Stimulated activated CD4-positive, alpha-beta T cell treated with anti-CD3 and anti-CD28 coated beads, TNF-alpha, amount 100 ng/mL, for 48 hours (primary cell): ENCODE data around the gene OR4C5.
"Not testable (repeated sequence)": the region's sequence is repeated elsewhere in the genome, so short reads cannot be mapped to it uniquely, and the experiment has no call there.

Experiments
- DNase-seq, 3 donors: peaks; one replicate each; pipeline ENCODE4 v3.0.0-alpha.2; 2020; ENCODE audit warnings: low read depth in 3 of 3

Gene OR4C5

DNA sequence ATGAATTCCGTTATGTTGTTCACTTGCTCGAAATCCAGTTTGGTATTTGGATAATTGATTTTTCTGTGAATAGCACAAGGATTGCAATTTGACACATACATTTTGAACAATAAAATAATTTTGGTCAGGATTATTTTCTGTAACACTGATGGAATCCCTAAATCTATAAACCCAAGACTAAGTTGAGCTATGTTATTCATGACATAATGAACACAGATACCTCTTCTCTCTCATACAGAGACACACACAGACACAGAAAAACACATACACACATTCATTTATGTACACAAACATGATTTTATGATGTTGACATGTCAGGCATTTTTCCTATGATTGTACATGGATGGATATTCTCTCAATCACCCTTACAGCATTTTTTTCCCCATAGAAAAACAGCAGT, at the start of gene OR4C5:
Gene OR4C5 (minus strand): TSS at position 101 of the 400 bp plus-strand sequence. CDS start 0 bp downstream, at position 101.
- no peak for DNase-seq

DNA sequence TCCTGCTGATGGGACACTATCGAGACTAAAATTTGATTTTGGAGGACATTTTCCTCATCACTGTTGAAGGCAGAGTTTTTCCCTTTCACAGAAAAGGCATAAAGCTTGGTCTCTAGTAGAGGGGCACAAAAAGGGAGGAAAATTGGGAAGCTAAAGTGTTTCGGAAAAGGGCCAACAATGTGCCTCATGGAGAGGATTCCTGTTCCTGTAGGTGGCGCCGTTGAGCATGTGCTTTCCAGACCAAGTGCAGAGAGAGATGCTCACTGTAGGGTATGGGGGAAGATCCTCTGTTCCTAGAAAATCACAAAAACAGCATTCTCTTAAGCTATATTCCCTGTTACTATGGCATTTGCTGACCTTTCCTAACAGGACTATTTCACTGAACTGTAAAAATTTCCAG, 18.4 kb upstream of the OR4C5 start:
- no peak for DNase-seq

DNA sequence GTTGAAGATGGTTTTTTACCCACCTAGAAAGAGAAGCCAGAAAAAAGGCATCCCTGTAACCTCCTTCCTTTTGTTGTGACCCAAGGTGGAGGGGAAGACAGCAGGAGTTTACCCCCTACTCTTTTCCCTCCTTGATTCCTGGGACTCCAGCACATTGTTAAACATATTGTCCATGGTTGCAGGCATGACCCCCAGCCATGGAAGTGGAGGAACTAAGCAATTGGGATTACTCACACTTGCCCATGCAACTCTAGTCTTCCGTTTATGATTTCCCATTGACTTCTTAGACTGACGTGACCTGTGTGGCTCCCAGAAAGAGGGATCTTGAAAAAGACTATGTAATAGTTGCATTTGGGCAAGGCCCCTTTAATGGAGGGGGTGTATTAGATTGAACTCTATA, 17.9 kb upstream of the OR4C5 start:
- DNase-seq = not testable (repeated sequence)

DNA sequence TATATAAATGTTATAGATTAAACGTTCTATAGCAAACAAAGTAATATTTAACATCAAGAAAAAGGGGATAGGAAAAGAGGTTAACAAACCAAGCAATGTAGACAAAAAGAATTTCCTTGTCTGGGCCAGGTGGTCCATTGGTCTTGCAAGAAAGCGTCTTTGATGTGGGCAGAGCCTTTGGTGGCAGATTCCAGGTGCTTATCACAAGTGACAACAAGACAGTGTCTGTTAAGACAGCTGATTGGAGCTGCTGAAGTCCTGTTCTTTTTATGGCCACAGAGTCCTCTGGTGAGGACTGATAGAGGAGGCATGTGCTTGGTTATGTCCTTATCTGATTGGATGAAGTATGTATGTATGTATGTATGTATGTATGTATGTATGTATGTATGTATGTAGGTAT, 5.0 kb downstream of the OR4C5 start:
- DNase-seq = not testable (repeated sequence)

DNA sequence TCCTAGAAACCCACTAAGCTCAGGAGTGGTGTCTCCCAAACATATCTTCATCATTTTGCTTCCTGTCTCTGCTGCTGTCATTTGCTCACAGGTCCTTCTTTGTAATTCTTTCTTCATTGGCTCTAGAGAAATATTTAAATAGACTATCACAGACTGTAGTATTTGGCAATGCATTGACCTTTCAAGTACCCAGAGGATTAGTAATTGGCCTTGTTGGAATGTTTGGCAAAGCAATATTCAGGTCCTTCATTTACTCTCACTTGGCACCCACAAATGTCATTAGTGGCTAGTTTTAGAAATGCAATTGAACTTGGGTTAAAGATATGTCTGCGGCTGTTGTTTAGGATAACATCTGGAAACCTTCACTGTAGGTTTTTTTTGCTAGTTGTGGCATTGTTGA, 11.6 kb downstream of the OR4C5 start:
- no peak for DNase-seq

DNA sequence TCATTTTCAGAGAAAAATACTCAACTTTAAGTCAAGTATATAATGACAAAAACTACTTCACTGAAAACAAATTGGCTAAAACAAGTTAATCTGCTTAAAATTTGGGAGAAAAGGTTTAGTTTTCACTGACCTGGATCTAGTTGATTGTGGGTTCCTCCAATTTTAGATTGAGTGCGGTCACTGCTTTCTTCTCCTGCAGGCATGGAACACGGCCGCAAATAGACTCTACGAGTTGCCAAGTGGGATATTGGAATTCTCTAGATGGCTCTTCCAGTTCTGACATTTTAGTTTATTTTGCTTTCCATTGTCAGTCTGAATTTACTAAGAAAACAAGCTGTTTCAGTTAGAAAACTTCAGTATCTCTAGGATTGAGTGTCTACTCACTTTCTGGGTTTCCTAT, 12.3 kb downstream of the OR4C5 start:
- DNase-seq = no peak

DNA sequence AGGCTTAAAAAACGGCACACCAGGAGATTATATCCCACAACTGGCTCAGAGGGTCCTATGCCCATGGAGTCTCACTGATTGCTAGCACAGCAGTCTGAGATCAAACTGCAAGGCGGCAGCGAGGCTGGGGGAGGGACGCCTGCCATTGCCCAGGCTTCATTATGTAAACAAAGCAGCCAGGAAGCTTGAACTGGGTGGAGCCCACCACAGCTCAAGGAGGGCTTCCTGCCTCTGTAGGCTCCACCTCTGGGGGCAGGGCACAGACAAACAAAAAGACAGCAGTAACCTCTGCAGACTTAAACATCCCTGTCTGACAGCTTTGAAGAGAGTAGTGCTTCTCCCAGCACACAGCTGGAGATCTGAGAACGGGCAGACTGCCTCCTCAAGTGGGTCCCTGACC, 20.0 kb downstream of the OR4C5 start:
- not testable (repeated sequence) for DNase-seq

DNA sequence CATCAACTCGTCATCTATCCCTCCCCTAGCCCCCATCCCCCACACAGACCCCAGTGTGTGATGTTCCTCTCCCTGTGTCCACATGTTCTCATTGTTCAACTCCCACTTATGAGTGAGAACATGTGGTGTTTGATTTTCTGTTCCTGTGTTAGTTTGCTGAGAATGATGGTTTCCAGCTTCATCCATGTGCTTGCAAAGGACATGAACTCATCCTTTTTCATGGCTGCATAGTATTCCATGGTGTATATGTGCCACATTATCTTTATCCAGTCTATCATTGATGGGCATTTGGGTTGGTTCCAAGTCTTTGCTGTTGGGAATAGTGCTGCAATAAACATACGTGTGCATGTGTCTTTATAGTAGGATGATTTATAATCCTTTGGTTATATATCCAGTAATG, 23.8 kb downstream of the OR4C5 start:
- DNase-seq = not testable (repeated sequence)

DNA sequence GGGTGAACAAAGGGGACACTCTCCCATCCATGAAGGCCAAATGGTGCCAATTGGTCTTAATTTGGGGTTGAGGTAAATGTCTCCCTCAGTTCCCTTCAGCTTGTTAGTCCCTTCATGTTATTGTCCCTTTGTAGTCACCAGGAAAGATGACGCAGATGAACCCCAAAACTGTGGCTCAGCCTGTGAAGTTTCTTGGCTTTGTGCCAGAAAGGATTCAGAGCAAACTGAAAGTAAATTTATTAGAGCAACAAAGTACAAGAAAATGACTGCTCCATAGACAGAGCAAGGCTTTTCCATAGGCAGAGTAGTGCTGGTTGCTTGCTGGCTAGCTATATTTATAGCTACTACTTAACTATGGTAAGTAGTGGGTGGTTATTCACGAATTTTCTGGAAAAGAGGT, 24.8 kb downstream of the OR4C5 start:
- no peak for DNase-seq

DNA sequence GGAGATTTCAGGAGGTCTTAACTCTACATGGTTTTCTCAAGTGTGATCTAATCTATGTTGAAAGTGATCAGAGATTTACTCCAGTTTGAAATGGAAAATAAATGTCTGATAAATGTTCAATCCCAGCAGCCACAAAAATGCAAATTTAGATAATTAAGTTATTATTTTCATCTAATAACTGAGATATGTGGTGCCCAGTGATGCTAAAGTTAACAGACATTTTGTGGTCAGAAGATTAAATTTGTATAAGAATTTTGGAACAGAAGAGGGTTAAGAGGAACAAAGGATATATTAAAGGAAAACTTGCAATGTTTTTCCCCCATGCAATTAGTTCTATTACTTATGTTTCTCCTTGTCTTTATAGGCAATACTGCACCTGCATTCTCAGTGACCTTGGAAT, 41.6 kb downstream of the OR4C5 start, which contains the start of gene OR4C3:
Gene OR4C3 (plus strand): TSS at position 301 of the 400 bp plus-strand sequence. CDS start 102 bp downstream, outside the sequence.
- not testable (repeated sequence) for DNase-seq

DNA sequence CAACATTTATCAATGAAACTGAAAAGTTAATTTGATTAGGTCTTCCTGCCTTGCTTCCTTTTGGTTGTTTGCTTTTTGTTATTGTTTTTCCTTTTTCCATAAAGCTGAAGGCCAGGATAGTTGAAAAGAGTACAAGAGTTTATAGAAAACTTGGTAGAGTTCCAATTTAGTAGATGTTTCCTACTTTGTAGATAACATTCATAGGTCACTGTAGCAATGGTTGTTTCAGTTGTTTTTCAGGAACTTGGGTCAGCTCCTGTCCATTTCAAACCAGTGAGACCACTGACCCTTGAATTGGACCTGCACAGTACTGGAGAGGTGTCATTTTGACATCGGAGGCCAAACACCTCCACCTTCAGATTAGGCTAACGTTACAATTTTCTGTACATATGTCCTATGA, 46.5 kb downstream of the OR4C5 start:
- DNase-seq = not testable (repeated sequence)
